Hypothalamus (tissue), 51 donors: ENCODE results near the gene FGFR1OP2.
A peak's percentile ranks its signal among the peaks of the same experiment; 100 is the strongest.

Experiments
- DNase-seq, 51 donors: peaks; one replicate each; lab custom pipeline; 2025; lab: John Stamatoyannopoulos, UW

Gene FGFR1OP2

GRCh38 chr12:27000961-27001360, 62.7 kb downstream of the FGFR1OP2 start:
- no peak for DNase-seq

- DNase-seq = no peak
Measured at GRCh38 chr12:27001663-27002062, 63.4 kb downstream of the FGFR1OP2 start.

GRCh38 chr12:27002141-27002540, 63.9 kb downstream of the FGFR1OP2 start:
- no peak for DNase-seq

GRCh38 chr12:27003421-27004381, 65.4 kb downstream of the FGFR1OP2 start:
- DNase-seq = no peak

GRCh38 chr12:27005495-27005894, 67.2 kb downstream of the FGFR1OP2 start:
- no peak for DNase-seq

- DNase-seq = no peak
Measured at GRCh38 chr12:27006797-27007467, 68.7 kb downstream of the FGFR1OP2 start.

GRCh38 chr12:27008081-27008480, 69.8 kb downstream of the FGFR1OP2 start:
- DNase-seq = no peak

GRCh38 chr12:27009881-27010301, 71.6 kb downstream of the FGFR1OP2 start:
- DNase-seq = no peak

- DNase-seq = peak in 1 of 51 donors; percentile 47
Measured at GRCh38 chr12:27012239-27012981, 74.1 kb downstream of the FGFR1OP2 start.

- no peak for DNase-seq
Measured at GRCh38 chr12:27012982-27013255, 74.6 kb downstream of the FGFR1OP2 start.

GRCh38 chr12:27013611-27014084, 75.4 kb downstream of the FGFR1OP2 start:
- DNase-seq = peak in 6 of 51 donors; percentile 18 to 61 (median 44)

- DNase-seq = peak in 50 of 51 donors; percentile 43 to 95 (median 82)
Measured at GRCh38 chr12:27014085-27014858, 76.0 kb downstream of the FGFR1OP2 start, which contains the start of gene TM7SF3. TSS of gene TM7SF3 (minus strand) at chr12:27014384. CDS start at chr12:27014168, 216 bp downstream.

GRCh38 chr12:27014859-27015729, 76.8 kb downstream of the FGFR1OP2 start:
- DNase-seq = no peak

GRCh38 chr12:27015730-27016076, 77.4 kb downstream of the FGFR1OP2 start:
- no peak for DNase-seq
